ENCODE data around the gene FSCN2. TPM values are rescaled to one million over a fixed set of nuclear protein-coding genes. Genes with fewer than 3 reads are reported as not detected.
"Not testable (repeated sequence)": the region's sequence is repeated elsewhere in the genome, so short reads cannot be mapped to it uniquely, and the experiment has no call there.

FSCN2 gene
- polyA plus RNA-seq, 4 donors, result 1.2 to 2.5 (median 1.7) TPM

DNA sequence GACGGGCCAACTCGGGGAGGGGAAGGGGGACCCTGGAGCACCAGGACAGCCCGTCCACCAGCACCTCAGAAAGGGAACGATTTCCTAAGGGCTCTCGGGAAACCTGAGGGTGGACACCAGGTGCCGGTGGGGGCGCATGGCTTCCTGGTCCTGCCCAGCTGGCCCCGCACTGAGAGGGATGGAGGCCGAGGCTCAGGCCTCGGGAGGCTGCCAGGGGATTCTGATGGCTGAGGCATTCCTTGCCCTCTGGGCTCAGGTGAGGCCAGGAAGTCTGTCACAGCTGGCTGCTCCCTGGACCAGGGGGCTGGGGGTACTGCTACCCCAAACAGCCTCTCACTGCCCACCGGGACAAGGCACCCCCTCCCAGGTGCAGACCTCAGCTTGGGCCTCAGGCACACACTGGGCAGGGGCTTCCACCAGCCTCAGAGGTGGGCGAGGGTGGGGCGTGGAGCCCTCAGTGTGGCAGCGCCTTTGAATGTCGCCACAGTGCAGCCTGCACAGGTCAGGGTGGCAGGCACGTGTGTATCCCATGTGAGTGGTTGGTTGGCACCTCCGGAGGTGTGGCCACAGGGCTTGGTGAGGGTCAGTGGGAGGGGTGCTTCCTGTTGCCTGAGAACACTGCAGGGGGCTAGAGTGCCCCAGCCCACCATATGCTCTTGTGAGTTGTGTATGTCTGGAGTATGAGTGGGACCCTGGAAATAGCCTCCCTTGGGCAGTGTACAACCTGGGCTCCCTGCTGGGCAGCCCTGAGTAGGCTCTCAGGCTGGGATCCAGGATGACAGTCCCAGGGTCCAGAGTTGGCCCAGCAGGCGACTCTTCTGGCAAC lies 3.9 kb upstream of the FSCN2 start:
- DNase-seq (ENCODE audit: low read depth in 4 of 4, low spot score in 3 of 4), result no peak

DNA sequence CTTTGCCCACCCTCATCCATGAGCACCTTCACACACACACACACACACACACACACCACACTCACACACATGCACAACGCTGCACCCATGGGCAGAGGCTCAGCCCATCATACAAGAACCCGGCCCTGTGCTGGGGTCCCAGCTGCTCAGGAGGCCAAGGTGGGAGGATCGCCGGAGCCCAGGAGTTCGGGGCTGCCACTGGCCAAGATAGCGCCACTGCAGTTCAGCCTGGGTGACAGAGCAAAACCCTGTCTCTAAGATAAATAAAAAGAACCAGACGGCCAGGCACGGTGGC lies 3.4 kb upstream of the FSCN2 start:
- no peak for DNase-seq (ENCODE audit: low read depth in 4 of 4, low spot score in 3 of 4)

DNA sequence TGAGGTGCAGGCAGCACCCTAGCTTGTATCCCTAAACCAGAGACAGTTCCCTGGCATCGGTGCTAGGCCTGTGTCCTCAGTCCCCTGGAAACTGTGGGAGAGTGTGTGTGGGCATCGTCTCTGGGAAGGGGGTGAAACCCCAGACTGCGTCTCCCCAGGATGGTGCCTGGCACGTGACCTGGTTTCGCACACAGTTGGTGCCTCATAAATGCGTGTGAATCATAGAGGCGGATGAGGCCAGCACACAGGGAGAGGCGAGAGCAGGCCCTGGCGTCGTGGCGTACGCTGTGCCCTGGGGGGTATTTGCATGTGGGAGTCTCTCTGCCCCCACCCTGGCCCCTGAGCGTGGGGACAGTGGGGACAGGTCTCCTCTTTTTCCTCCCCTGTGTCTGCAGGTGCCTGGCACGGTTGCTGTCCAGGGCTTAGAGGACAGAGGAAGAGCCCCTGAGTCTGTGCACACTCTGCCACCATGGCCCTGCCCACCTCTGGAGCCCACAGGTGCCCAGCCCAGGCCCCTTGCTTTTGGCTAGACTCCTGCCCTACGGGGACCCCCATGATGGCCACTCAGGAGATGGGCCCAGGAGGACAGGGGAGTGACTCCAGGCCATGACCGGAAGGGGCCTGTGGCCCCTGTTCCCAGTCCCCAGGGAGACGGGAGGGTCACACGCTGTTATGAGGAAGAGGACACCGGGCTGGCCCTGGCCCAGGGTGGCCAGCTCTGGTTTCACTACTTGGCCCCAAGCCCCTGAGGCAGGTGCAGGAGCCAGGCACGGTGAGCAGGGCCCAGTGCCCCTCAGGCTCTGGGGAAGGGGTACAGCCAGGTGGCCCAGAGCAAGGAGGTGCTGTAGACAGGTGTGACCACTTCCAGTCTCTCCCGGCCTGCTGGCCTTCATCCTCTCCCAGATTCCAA lies 1.3 kb upstream of the FSCN2 start:
- DNase-seq (ENCODE audit: low read depth in 4 of 4, low spot score in 3 of 4), result no peak

- no peak for DNase-seq (ENCODE audit: low read depth in 4 of 4, low spot score in 3 of 4)
Measured at GRCh38 chr17:81528384-81528650, 140 bp downstream of the FSCN2 start.

DNA sequence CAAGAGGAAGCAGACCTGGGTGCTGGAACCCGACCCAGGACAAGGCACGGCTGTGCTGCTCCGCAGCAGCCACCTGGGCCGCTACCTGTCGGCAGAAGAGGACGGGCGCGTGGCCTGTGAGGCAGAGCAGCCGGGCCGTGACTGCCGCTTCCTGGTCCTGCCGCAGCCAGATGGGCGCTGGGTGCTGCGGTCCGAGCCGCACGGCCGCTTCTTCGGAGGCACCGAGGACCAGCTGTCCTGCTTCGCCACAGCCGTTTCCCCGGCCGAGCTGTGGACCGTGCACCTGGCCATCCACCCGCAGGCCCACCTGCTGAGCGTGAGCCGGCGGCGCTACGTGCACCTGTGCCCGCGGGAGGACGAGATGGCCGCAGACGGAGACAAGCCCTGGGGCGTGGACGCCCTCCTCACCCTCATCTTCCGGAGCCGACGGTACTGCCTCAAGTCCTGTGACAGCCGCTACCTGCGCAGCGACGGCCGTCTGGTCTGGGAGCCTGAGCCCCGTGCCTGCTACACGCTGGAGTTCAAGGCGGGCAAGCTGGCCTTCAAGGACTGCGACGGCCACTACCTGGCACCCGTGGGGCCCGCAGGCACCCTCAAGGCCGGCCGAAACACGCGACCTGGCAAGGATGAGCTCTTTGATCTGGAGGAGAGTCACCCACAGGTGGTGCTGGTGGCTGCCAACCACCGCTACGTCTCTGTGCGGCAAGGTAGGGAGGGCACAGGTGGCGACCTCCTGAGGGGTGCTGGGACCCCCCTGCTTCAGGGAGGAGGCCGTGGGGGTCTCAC lies 667 bp downstream of the FSCN2 start:
- DNase-seq (ENCODE audit: low read depth in 4 of 4, low spot score in 3 of 4), result no peak

GRCh38 chr17:81529437-81529803 lies 1.2 kb downstream of the FSCN2 start:
- DNase-seq (ENCODE audit: low read depth in 4 of 4, low spot score in 3 of 4), result no peak

DNA sequence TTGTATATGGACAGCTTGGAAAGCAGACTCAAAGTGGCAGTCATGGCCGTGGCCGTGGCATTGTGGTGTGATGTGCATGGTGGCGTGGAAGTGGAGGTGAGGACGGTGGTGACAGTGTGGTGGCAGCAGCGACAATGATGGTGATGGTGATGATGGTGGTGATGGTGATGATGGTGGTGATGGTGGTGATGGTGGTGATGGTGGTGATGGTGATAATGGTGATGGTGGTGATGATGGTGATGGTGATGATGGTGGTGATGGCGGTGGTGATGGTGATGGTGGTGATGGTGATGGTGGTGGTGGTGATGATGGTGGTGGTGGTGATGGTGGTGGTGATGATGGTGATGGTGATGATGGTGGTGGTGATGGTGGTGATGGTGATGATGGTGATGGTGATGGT lies 2.8 kb downstream of the FSCN2 start:
- not testable (repeated sequence) for DNase-seq (ENCODE audit: low read depth in 4 of 4, low spot score in 3 of 4)

GRCh38 chr17:81531998-81532404 lies 3.8 kb downstream of the FSCN2 start:
- DNase-seq (ENCODE audit: low read depth in 4 of 4, low spot score in 3 of 4), result not testable (repeated sequence)

DNA sequence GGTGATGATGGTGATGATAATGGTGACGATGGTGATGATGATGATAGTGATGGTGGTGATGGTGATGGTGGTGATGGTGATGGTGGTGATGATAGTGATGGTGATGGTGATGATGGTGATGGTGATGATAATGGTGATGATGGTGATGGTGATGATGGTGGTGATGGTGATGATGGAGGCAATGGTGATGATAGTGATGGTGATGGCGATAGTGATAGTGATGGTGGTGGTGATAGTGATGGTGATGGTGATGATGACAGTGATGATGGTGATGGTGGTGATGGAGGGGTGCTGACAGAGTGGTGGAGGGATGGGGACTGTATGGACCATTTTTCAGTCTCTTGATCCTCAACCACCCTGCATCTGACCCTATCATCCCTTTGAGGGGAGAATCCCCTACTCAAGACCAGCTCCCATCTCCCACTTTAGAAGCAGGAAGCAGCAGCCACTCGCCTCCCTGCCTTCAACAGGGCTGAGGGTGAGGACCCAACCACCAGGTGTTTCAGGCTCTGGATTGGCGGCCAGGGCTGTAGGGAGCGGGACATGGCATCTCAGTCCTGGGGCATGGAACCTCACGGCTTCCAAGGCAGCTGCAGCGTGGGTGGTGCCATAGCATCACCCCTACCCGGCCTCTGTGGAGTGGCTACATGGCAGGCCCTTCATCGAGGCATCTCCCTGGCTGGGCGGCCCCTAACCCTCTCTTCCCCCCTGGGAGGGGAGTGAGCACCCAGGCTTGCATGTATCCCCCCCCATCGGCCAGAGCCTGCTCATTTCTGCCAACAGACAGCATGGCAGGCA lies 4.5 kb downstream of the FSCN2 start:
- DNase-seq (ENCODE audit: low read depth in 4 of 4, low spot score in 3 of 4), result no peak

DNA sequence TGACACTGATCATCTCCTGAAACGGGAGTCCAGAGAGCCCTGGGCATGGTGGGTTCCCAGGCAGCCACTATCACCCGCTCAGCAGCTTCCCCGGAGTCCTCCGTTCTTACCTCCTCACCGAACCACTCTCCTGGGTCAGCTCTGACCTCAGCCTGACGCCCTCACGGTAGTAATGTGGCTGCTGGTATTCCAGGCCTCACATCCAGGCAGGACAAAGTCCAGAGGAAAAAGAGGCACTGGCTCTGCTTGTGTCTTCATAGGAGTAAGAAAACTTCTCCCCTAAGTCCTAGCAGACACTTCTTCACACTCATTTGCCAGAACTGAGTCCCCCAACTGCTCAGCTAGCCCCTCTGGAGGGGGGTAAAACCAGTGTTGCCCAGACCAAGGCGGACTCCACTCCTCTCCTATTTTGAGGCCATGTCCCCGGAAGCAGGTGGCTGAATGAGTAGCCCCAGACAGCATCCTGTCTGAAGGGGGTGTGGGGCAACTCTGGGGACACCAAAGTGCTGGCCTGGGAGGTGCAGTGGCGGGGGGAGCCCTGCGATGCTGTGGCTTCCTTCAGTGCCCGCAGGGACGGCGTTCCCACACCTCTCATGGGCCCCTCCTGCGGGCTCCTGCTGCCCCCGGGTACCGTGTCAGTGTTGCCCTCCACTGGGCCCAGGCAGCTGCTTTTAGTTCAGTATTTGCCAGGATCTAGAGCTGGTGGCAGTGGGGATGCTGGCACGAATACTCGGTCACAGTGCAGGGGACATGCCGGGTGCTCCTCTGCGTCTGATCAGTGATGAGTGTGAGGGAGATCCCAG lies 5.4 kb downstream of the FSCN2 start:
- DNase-seq (ENCODE audit: low read depth in 4 of 4, low spot score in 3 of 4), result no peak

- no peak for DNase-seq (ENCODE audit: low read depth in 4 of 4, low spot score in 3 of 4)
Measured at GRCh38 chr17:81534157-81535006, 6.2 kb downstream of the FSCN2 start.

DNA sequence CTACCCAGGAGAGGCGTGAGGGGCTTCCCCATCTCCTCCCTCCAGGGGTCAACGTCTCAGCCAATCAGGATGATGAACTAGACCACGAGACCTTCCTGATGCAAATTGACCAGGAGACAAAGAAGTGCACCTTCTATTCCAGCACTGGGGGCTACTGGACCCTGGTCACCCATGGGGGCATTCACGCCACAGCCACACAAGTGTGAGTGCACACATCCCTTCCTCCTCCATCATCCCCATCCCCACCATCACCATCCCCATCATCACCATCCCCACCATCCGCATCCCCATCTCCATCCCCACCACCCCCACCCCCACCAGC lies 6.8 kb downstream of the FSCN2 start:
- no peak for DNase-seq (ENCODE audit: low read depth in 4 of 4, low spot score in 3 of 4)

DNA sequence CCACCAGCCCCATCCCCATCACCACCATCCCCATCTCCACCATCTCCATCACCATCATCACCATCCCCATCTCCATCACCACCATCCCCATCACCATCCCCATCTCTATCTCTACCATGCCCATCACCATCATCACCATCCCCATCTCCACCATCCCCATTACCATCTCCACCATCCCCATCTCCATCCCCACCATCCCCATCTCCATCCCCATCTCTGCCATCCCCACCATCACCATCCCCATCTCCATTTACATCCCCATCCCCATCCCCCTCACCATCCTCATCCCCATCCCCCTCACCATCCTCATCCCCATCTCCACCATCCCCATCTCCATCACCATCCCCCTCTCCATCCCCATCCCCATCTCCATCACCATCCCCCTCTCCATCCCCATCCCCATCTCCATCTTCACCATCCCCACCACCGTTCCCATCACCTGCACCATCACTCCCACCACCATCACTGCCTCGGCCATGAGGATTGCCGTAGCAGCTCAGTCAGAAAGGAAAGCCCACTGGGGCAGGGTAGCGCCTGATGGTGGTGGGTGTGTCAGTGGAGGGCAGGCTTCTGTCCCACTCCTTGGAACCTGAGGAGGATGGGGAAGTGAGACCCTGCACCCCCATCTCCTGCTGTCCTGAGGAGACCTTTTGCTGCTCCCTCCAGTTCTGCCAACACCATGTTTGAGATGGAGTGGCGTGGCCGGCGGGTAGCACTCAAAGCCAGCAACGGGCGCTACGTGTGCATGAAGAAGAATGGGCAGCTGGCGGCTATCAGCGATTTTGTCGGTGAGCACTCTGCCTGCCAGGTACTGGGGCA lies 7.5 kb downstream of the FSCN2 start:
- no peak for DNase-seq (ENCODE audit: low read depth in 4 of 4, low spot score in 3 of 4)

DNA sequence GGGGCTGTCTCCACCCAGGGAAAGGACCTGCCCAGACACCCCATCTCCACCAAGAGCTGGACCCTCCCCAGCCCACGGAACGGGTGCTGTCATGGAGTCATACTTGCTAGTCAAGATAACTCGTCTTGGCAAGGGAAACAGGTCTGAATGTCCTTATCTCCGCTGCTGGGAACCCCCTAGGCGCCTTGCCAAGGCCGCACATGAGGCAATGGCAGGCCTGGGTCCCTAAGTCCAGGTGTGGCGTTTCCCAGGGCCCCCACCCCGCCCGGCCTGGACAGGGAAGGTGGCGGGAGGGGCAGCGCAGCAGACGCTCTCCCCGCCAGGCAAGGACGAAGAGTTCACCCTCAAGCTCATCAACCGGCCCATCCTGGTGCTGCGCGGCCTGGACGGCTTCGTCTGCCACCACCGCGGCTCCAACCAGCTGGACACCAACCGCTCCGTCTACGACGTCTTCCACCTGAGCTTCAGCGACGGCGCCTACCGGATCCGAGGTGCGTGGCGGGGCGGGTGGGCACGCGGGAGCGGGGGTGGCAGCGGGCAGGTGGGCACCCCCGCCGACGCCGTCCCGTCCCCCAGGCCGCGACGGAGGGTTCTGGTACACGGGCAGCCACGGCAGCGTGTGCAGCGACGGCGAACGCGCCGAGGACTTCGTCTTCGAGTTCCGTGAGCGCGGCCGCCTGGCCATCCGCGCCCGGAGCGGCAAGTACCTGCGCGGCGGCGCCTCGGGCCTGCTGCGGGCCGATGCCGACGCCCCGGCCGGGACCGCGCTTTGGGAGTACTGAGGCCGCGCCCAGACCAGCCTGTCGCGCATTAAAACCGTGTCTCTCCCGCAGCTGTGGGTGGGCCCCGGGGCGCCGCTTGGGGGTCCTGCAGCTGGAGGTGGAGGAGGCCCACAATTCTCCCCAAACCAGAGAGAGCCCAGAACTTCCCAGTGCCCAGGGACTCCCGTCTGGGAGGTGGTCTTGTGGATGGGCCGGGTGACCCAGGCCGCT lies 8.4 kb downstream of the FSCN2 start:
- no peak for DNase-seq (ENCODE audit: low read depth in 4 of 4, low spot score in 3 of 4)

DNA sequence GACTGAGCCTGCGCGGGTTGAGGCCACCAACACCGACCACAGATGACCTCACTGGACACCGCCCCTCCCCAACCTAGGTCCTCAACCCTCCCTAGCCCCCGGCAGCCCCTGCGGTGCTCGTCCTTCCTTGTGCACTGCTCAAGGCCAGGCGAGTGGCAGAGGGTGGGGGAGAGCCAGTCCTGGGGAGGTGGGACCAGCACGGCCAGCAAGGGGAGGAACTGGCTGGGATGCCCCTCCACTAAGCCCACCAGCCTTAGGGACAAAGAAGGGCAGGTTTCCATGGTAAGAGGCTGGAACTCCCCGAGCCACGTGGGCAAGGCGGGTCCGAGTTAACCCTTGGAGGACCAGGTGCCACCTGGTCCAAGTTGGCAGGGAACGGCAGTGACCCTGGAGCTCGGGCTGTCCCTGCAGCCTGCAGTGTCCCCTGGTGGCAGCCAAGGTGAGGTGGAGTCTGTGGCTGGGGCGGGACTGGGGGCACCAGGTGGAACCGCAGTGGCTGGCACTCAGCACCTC lies 9.2 kb downstream of the FSCN2 start:
- no peak for DNase-seq (ENCODE audit: low read depth in 4 of 4, low spot score in 3 of 4)

GRCh38 chr17:81537856-81538555 lies 9.8 kb downstream of the FSCN2 start:
- DNase-seq (ENCODE audit: low read depth in 4 of 4, low spot score in 3 of 4), result no peak
